VCaP (cell line): ENCODE results near the gene MT1A.

Source experiments
- H3K27ac ChIP-seq: fragments of 450-650 bp; 2 replicates; pipeline ENCODE4 v1.5.1; 2017
- CTCF ChIP-seq: fragments of 450-650 bp; conservative IDR thresholded peaks from 2 replicates; pipeline ENCODE4 v1.5.1; 2017; ENCODE audit warnings: mild to moderate bottlenecking, moderate library complexity

MT1A gene

GRCh38 chr16:56637814-56638750, at the start of gene MT1A:
TSS of gene MT1A (plus strand) at chr16:56638666. CDS start at chr16:56638739, 73 bp downstream.
- peak within 1 kb of the TSS; percentile 36 for H3K27ac ChIP-seq
- TF ChIP-seq CTCF = no peak

GRCh38 chr16:56588781-56589140, 49.7 kb upstream of the MT1A start:
- TF ChIP-seq CTCF = no peak

GRCh38 chr16:56589141-56590039, 49.1 kb upstream of the MT1A start, which contains the start of gene MT3:
TSS of gene MT3 (plus strand) at chr16:56589528. CDS start at chr16:56589591, 63 bp downstream.
- H3K27ac ChIP-seq = peak within 1 kb of the TSS; percentile 48
- 0 out of 2 replicates have a peak, but pooled peaks have one; percentile 12 for TF ChIP-seq CTCF

More at GRCh38 chr16:56588781-56589140, 49.7 kb upstream of the MT1A start:
- peak overlapping the region; percentile 48 for H3K27ac ChIP-seq

- TF ChIP-seq CTCF = no peak
- H3K27ac ChIP-seq = no peak overlapping the region
Measured at GRCh38 chr16:56591377-56592060, 46.9 kb upstream of the MT1A start.

GRCh38 chr16:56593573-56594291, 44.7 kb upstream of the MT1A start:
- no peak for TF ChIP-seq CTCF
- no peak overlapping the region for H3K27ac ChIP-seq

GRCh38 chr16:56594292-56594619, 44.2 kb upstream of the MT1A start:
- no peak overlapping the region for H3K27ac ChIP-seq
- no peak for TF ChIP-seq CTCF
